GM12878 (cell line): ENCODE results near the gene GRM5. TPM values are rescaled to one million over a fixed set of nuclear protein-coding genes. Genes with fewer than 3 reads are reported as not detected.

ENCODE experiments used
- ATAC-seq: fragments of 200-7000 bp; cut with Tn5 transposase; 3 replicates; pipeline ENCODE4 v1.9.1; 2020; ENCODE audit warnings: mild to moderate bottlenecking, moderate library complexity
- BruUV-seq: library from RNA; stranded (reverse); fragments of 400-500 nt; replicated peaks from 2 replicates; lab custom pipeline; 2021; lab: Mats Ljungman, UMichigan
- CTCF ChIA-PET: fragments of 300-600 bp; sonication (Branson Sonifier 250); formaldehyde crosslinking; extraction: SDS; loops from one replicate; lab custom pipeline; 2021; ENCODE audit warnings: inconsistent platforms; lab: Yijun Ruan, JAX
- POLR2A ChIA-PET: fragments of 350-600 bp; formaldehyde crosslinking; extraction: SDS; loops from one replicate; lab custom pipeline; 2021; ENCODE audit warnings: inconsistent platforms; lab: Charles Lee
- RAD21 ChIA-PET: fragments of 300-600 bp; sonication (Branson Sonifier 250); formaldehyde crosslinking; loops from one replicate; lab custom pipeline; 2023; ENCODE audit warnings: antibody characterized with exemption; ENCODE audit not compliant: unreplicated experiment; lab: Charles Lee
- SMC1A ChIA-PET: fragments of 300-600 bp; sonication (Branson Sonifier 250); formaldehyde crosslinking; loops from one replicate; lab custom pipeline; 2023; ENCODE audit not compliant: unreplicated experiment, uncharacterized antibody; lab: Charles Lee
- DNase-seq: peaks from one replicate; pipeline ENCODE4 v3.0.0-alpha.2; 2011; ENCODE audit warnings: low read depth, low spot score
- FAIRE-seq: peaks from 3 replicates; lab custom pipeline; 2011; peaks lifted over from hg19 to GRCh38; lab: Jason Lieb, UNC
- H2AFZ ChIP-seq: 2 replicates; pipeline ENCODE4 v1.6.0; 2011; ENCODE audit warnings: low read depth, low read length, control low read depth; ENCODE audit not compliant: control insufficient read depth
- H3K27ac ChIP-seq: 2 replicates; pipeline ENCODE4 v1.5.1; 2011; ENCODE audit warnings: control low read depth; ENCODE audit not compliant: control insufficient read depth, insufficient read depth
- H3K27me3 ChIP-seq, 2 experiments: replicated peaks in 1 of 2; 2 replicates each; pipeline versions ENCODE4 v1.6.0 to v1.6.1; 2011; ENCODE audit warnings: low read length in 1 of 2; ENCODE audit not compliant: control insufficient read depth in 2 of 2, insufficient read depth in 2 of 2
- H3K36me3 ChIP-seq, 2 experiments: 2 replicates each; pipeline ENCODE4 v1.5.1; 2011; ENCODE audit warnings: low read length in 1 of 2; ENCODE audit not compliant: control insufficient read depth in 2 of 2, insufficient read depth in 2 of 2
- H3K4me1 ChIP-seq: 2 replicates; pipeline ENCODE4 v1.6.1; 2011; ENCODE audit warnings: mild to moderate bottlenecking, low read length, moderate library complexity, mixed read lengths; ENCODE audit not compliant: control insufficient read depth, insufficient read depth
- H3K4me2 ChIP-seq: 2 replicates; pipeline ENCODE4 v1.6.0; 2011; ENCODE audit warnings: control low read depth; ENCODE audit not compliant: control insufficient read depth, insufficient read depth
- H3K4me3 ChIP-seq: fragments of 200-600 bp; sonication (generic); 2 replicates; pipeline ENCODE4 v1.5.1; 2016
- H3K79me2 ChIP-seq: 2 replicates; pipeline ENCODE4 v1.6.0; 2011; ENCODE audit warnings: low read length; ENCODE audit not compliant: control insufficient read depth, insufficient read depth
- H3K9ac ChIP-seq: 2 replicates; pipeline ENCODE4 v1.8.0; 2011; ENCODE audit warnings: low read length, control low read depth, mixed read lengths; ENCODE audit not compliant: control insufficient read depth, insufficient read depth
- H3K9me3 ChIP-seq: replicated peaks from 3 replicates; pipeline ENCODE4 v1.5.1; 2011; ENCODE audit warnings: mild to moderate bottlenecking, low read length; ENCODE audit not compliant: control insufficient read depth, insufficient read depth
- H4K20me1 ChIP-seq: 2 replicates; pipeline ENCODE4 v1.6.0; 2011; ENCODE audit not compliant: control insufficient read depth, insufficient read depth
- CBX5 ChIP-seq: sonication (generic); IDR thresholded peaks from 2 replicates; pipeline ENCODE4 v1.6.1; 2016; ENCODE audit warnings: low read depth, moderate library complexity, mild to moderate bottlenecking, inconsistent platforms
- EGR1 ChIP-seq, 2 experiments: IDR thresholded peaks; 1 replicate in 1 of 2; 2 replicates in 1 of 2; pipeline ENCODE4 v1.6.1; 2011 to 2012; ENCODE audit warnings: low read depth in 2 of 2, low read length in 2 of 2, borderline replicate concordance in 1 of 2, mild to moderate bottlenecking in 1 of 2, moderate library complexity in 1 of 2
- IKZF2 ChIP-seq, 2 experiments: fragments of 450-650 bp; IDR thresholded peaks; 2 replicates each; pipeline ENCODE4 v1.6.1; 2017; ENCODE audit warnings: mild to moderate bottlenecking in 2 of 2, moderate library complexity in 2 of 2
- NR2F1 ChIP-seq: fragments of 450-650 bp; conservative IDR thresholded peaks from 2 replicates; pipeline ENCODE4 v1.6.1; 2017; ENCODE audit warnings: mild to moderate bottlenecking
- YBX1 ChIP-seq: fragments of 450-650 bp; IDR thresholded peaks from 2 replicates; pipeline ENCODE4 v1.6.1; 2016; ENCODE audit warnings: antibody characterized with exemption
- ZNF207 ChIP-seq: fragments of 450-650 bp; IDR thresholded peaks from 2 replicates; pipeline ENCODE4 v1.6.1; 2014; ENCODE audit warnings: antibody characterized with exemption, mild to moderate bottlenecking, borderline replicate concordance
- WGBS: methylation state at CpG from one replicate; pipeline ENCODE4 v1.1.6; 2016; ENCODE audit warnings: low lambda C conversion rate; ENCODE audit not compliant: insufficient replicate concordance, insufficient coverage; ENCODE audit errors: missing lambda C conversion rate; 5-methylcytosine and 5-hydroxymethylcytosine counted together
- in situ Hi-C: fragments of 300-500 bp; cut with MboI; formaldehyde crosslinking; loops from 9 replicates; pipeline ENCODE4 v1.14.3; 2018; ENCODE audit warnings: mixed read lengths
- intact Hi-C: fragments of 100-400 bp; cut with micrococcal nuclease; formaldehyde crosslinking; loops from one replicate; pipeline ENCODE4 v1.14.2; 2022; ENCODE audit not compliant: unreplicated experiment
- polyA plus RNA-seq, 11 experiments: library from polyadenylated mRNA; depleted of rRNA in 4 of 11; unstranded in 6 of 11; stranded (reverse) in 5 of 11; fragments of >200 nt; fragmentation: Nextera tagmentation in 4 of 11; fragmentation: Illumina TruSeq in 1 of 11; extraction: Ambion mirVana in 4 of 11; extraction: Trizol in 1 of 11; gene quantifications; 1 replicate in 1 of 11; 2 replicates in 10 of 11; pipeline versions ENCODE4 v1.2.1 to v1.2.3, GENCODE V29; 2011 to 2016; ENCODE audit warnings: inconsistent platforms in 2 of 11, missing spikeins in 2 of 11, low read depth in 1 of 11
- total RNA-seq, 4 experiments: library from RNA; depleted of rRNA in 3 of 4; stranded (reverse); fragments of >200 nt in 3 of 4; fragmentation: Illumina TruSeq in 1 of 4; extraction: Trizol in 1 of 4; gene quantifications; 2 replicates each; pipeline versions ENCODE4 v1.2.1 to v1.2.3, GENCODE V29; 2013 to 2021
- TF ChIP-seq, protein P1 (sequence below): fragments of 450-650 bp; IDR thresholded peaks from 2 replicates; pipeline ENCODE4 v1.6.1; 2017; ENCODE audit warnings: mild to moderate bottlenecking, low read depth, inconsistent platforms; ENCODE audit not compliant: poor library complexity, severe bottlenecking

The GRM5 gene
- total and polyA plus RNA-seq, 10 of the 15 experiments (the other 5 are each of a cell fraction or from before 2014, with no cell fraction given) = not detected

GRCh38 chr11:88544656-88545280 is 521.0 kb downstream of the GRM5 start:
- Histone ChIP-seq H2AFZ (no peak overlapping the region), H4K20me1 (no peaks in the 10 kb centered on the region), H3K4me1 (no peaks in the 10 kb centered on the region), H3K27me3 (no peaks in the 10 kb centered on the region), H3K4me3 (no peak overlapping the region), H3K9ac (no peak overlapping the region), H3K4me2 (no peak overlapping the region), H3K27ac (no peak overlapping the region), H3K36me3 (no peaks in the 10 kb centered on the region), H3K9me3 (no peaks in the 10 kb centered on the region; the same call in 2 of the 3 replicates), H3K79me2 (no peaks in the 10 kb centered on the region)
- peak; percentile 15 for ATAC-seq
- WGBS = 25% methylated on average over 3 of the region's 3 CpGs
- ChIA-PET CTCF (interaction anchor here (0.8 to 8.3 kb wide), 15 partner anchors 9 to 532 kb away, joined by 3 to 107 read pairs (median 4); no protein-coding TSS in a partner anchor), RAD21 (interaction anchor here (1.0 to 3.8 kb wide), 10 partner anchors 113 to 529 kb away, joined by 3 to 46 read pairs (median 5); no protein-coding TSS in a partner anchor), SMC1A (interaction anchor here (0.7 to 3.9 kb wide), 14 partner anchors 27 to 531 kb away, joined by 3 to 60 read pairs (median 4); no protein-coding TSS in a partner anchor), POLR2A (no interaction called here)
- no peak for FAIRE-seq
- in situ Hi-C loops (loop anchor here (5.0 to 25.0 kb wide), 5 partner anchors 340 to 1192 kb away; no protein-coding TSS in a partner anchor), intact Hi-C loops (loop anchor here (1.0 to 10.0 kb wide), 12 partner anchors 60 to 1080 kb away; partner anchors contain the start of gene CTSC)
- no peak for DNase-seq
- no TSS peak for BruUV-seq
- TF ChIP-seq IKZF2 (IDR thresholded peaks at IDR 0.05) (no peak), CBX5 (0 out of 2 replicates have a peak, but pooled peaks have one; percentile 1), YBX1 (no peak), EGR1 (IDR thresholded peaks at IDR 0.05; ENCODE audit: borderline replicate concordance in 1 of 2, low read depth in 2 of 2, low read length in 2 of 2) (no peak), ZNF207 (no peak), NR2F1 (no peak)
- TF ChIP-seq, protein P1, sequence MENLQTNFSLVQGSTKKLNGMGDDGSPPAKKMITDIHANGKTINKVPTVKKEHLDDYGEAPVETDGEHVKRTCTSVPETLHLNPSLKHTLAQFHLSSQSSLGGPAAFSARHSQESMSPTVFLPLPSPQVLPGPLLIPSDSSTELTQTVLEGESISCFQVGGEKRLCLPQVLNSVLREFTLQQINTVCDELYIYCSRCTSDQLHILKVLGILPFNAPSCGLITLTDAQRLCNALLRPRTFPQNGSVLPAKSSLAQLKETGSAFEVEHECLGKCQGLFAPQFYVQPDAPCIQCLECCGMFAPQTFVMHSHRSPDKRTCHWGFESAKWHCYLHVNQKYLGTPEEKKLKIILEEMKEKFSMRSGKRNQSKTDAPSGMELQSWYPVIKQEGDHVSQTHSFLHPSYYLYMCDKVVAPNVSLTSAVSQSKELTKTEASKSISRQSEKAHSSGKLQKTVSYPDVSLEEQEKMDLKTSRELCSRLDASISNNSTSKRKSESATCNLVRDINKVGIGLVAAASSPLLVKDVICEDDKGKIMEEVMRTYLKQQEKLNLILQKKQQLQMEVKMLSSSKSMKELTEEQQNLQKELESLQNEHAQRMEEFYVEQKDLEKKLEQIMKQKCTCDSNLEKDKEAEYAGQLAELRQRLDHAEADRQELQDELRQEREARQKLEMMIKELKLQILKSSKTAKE = no peak
